Astrocyte of the spinal cord (primary cell): ENCODE measurements around the gene PPA2.

ENCODE experiments used
- DNase-seq: peaks from one replicate; pipeline ENCODE4 v3.0.0; 2011; ENCODE audit warnings: low read depth, low spot score
- H3K4me3 ChIP-seq: 2 replicates; pipeline ENCODE4 v1.5.1; 2011; ENCODE audit warnings: low read depth, mild to moderate bottlenecking, low read length, moderate library complexity
- in situ Hi-C: cut with HindIII; loops from 2 replicates; pipeline ENCODE4 v1.10.0; 2017; ENCODE audit warnings: low sequenced_read_pairs
- TF ChIP-seq, protein P1 (sequence below): IDR thresholded peaks from 2 replicates; pipeline ENCODE4 v1.5.1; 2012; ENCODE audit warnings: low read depth, mild to moderate bottlenecking, low read length, inconsistent platforms

Gene PPA2

GRCh38 chr4:105400901-105401677 lies 72.8 kb downstream of the PPA2 start:
- DNase-seq, result no peak
- no peak overlapping the region for H3K4me3 ChIP-seq
- TF ChIP-seq, protein P1, sequence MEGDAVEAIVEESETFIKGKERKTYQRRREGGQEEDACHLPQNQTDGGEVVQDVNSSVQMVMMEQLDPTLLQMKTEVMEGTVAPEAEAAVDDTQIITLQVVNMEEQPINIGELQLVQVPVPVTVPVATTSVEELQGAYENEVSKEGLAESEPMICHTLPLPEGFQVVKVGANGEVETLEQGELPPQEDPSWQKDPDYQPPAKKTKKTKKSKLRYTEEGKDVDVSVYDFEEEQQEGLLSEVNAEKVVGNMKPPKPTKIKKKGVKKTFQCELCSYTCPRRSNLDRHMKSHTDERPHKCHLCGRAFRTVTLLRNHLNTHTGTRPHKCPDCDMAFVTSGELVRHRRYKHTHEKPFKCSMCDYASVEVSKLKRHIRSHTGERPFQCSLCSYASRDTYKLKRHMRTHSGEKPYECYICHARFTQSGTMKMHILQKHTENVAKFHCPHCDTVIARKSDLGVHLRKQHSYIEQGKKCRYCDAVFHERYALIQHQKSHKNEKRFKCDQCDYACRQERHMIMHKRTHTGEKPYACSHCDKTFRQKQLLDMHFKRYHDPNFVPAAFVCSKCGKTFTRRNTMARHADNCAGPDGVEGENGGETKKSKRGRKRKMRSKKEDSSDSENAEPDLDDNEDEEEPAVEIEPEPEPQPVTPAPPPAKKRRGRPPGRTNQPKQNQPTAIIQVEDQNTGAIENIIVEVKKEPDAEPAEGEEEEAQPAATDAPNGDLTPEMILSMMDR, result no peak
- in situ Hi-C loops, result no loop called here

DNA sequence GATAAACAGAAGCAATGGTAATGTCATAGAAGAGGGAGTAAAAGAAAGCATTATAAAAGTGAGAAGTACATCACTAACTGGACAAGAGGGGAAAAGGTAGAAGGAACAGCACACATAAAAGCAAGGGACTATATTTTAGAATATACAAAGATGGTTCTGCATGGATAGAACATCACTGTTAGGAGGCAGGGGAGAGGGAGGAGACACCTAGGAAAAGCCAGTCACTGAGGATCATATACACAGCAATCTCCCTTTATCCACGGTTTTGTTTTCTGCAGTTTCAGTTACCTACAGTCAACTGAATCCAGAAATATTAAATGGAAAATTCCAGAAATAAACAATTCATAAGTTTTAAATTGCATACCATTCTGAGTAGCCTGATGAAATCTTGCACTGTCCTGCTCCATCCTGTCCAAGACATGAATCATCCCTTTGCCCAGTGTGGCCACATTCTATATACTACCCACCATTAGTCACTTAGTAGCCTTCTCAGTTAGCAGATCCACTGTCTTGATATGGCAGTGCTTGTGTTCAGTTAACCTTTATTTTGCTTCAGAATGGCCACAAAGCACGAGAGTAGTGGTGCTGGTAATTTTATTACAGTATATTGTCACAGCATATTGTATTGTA lies 74.2 kb downstream of the PPA2 start:
- peak; percentile 79 for DNase-seq
- in situ Hi-C loops, result no loop called here
- TF ChIP-seq, protein P1, result no peak
- no peak overlapping the region for H3K4me3 ChIP-seq

DNA sequence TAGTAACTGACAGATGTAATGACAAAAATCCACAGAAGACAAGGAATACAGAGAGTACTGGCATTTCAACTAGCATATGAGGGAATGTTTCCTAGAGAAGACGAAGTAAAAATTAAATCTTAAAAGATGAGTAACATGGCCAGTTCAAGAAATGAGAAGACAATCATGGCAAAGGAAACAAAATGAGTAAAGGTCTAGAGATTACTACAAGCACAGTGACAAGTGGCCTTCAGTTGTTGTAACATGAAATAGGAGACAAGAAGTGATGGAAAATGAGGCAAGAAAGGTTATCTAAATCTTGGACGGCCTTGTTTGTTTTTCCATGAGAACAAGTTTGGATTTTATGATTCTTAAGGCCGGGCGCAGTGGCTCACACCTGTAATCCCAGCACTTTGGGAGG lies 81.0 kb downstream of the PPA2 start:
- no peak overlapping the region for H3K4me3 ChIP-seq
- TF ChIP-seq, protein P1, result no peak
- in situ Hi-C loops, result no loop called here

GRCh38 chr4:105389167-105389566 lies 84.7 kb downstream of the PPA2 start:
- in situ Hi-C loops, result no loop called here
- TF ChIP-seq, protein P1, result no peak
- peak; percentile 15 for DNase-seq

More for the DNA sequence above, 81.0 kb downstream of the PPA2 start:
- DNase-seq, result no peak

GRCh38 chr4:105387466-105387865 lies 86.4 kb downstream of the PPA2 start:
- TF ChIP-seq, protein P1, result no peak
- no peak for DNase-seq
- H3K4me3 ChIP-seq, result no peak overlapping the region
- in situ Hi-C loops, result no loop called here

More at GRCh38 chr4:105389167-105389566, 84.7 kb downstream of the PPA2 start:
- H3K4me3 ChIP-seq, result no peak overlapping the region

- no peak overlapping the region for H3K4me3 ChIP-seq
- no peak for DNase-seq
- in situ Hi-C loops, result no loop called here
- TF ChIP-seq, protein P1, result no peak
These were observed 87.8 kb downstream of the PPA2 start for GRCh38 chr4:105386012-105386411.
